GM19239 (cell line): ENCODE results near the gene ST3GAL3.

Experiments
- DNase-seq: peaks from one replicate; pipeline ENCODE4 v3.0.0; 2011; ENCODE audit warnings: low spot score; ENCODE audit not compliant: insufficient read length
- FAIRE-seq: peaks from 2 replicates; lab custom pipeline; 2011; peaks lifted over from hg19 to GRCh38; lab: Jason Lieb, UNC

ST3GAL3 gene

GRCh38 chr1:43901196-43901961, 194.0 kb downstream of the ST3GAL3 start:
- DNase-seq (no peak), FAIRE-seq (no peak)

DNA sequence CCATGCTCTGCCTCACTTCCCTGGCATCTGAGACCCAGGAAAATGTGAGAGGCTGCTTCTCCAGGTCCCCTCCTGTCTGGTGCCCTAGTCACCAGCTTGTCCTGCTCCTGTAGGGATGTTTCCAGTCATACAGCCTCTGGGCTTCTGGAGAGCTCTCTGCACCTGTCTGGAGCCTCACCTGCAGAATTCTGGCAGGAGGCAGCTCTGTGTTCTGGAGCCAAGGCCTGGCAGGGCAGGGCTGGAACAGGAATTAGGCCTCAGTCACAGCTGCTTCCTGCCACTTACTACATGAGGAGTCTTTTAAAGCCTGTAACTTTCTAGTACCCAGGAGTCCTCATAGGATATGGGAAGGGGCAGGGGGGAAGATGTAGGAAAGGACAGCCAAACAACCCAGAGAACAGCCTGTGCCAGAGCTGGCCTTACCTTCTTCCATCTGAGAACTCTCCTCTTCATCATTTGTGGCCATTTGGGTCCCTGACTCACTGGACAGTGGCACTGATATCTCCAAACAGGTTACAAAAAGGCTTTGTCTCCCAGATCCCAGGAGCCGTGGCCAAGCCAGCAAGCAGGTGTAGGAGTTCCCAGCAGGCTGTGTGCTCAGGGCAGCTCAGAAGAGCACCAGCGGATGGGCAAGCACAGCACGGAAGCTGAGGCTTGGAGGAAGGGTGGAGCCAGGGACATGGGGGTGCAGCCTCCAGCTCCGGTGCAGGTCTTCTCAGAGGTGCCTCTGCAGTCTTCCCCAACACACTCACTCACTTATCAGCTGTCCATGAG, 194.9 kb downstream of the ST3GAL3 start:
- FAIRE-seq (no peak), DNase-seq (no peak)

- DNase-seq (no peak), FAIRE-seq (no peak)
Observed at GRCh38 chr1:43904660-43905551, 197.6 kb downstream of the ST3GAL3 start.

DNA sequence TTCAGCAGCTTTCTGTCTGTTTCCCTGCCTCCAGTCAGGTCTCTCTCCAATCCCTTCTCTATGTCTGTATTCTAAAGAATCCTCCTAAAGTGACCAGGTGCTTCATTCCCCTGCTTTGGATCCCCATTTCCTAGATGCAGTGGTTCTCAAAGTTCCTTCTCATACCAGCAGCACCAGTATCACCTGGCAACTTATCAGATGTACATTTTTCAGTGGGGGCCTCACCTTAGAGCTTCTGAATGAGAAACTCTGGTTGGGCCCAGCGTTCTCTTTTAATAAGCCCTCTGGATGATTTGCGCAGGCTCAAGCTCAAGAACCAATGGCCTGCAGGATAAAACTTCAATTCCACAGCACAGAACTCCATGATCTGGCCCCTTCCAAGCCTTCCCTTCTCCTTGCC, 200.9 kb downstream of the ST3GAL3 start:
- FAIRE-seq (no peak), DNase-seq (no peak)

- FAIRE-seq (no peak), DNase-seq (no peak)
Observed at GRCh38 chr1:43908858-43909257, 201.5 kb downstream of the ST3GAL3 start.

- FAIRE-seq: no peak
Observed at GRCh38 chr1:43910343-43910742, 203.0 kb downstream of the ST3GAL3 start.

GRCh38 chr1:43912607-43913006, 205.3 kb downstream of the ST3GAL3 start:
- no peak for DNase-seq
- FAIRE-seq: no peak

More at GRCh38 chr1:43910343-43910742, 203.0 kb downstream of the ST3GAL3 start:
- DNase-seq: no peak

- DNase-seq: no peak
- FAIRE-seq: no peak
Observed at GRCh38 chr1:43913051-43913501, 205.7 kb downstream of the ST3GAL3 start.

DNA sequence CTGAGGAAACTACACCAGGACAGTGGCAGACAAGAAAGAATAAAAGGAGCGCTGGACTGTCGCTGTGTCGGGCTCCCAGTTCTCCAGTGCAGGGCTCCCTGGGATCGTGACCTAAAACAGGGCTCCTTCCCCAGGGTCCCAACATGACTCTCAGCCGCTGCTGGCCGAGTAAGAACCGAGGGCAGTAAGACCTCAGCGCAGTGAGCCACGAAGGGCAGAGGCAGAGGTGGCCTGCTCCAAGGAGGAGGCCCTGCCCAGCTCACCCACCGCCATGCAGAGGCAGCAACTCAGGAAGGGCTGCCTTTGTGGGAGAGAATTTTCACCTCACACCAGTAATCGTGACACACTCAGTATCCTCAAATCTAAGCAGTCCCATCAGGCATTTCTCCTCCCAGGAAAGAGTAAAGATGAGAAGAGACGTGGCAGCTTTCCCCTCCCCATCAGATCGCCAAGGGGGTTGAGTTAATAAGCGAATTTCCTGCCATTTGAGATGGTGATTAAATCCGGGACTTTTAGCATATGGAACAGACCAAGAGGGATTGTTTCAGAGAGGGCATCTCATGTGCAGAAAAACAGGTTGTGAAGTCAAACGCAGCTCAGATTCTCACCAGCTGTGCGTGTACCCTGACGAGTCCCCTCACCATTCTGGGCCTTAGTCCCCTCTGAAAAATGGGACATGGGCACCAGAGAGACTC, 206.5 kb downstream of the ST3GAL3 start:
- DNase-seq (no peak), FAIRE-seq (no peak)

- FAIRE-seq (no peak), DNase-seq (no peak)
Observed at GRCh38 chr1:43914576-43915525, 207.5 kb downstream of the ST3GAL3 start.

- FAIRE-seq (no peak), DNase-seq (no peak)
Observed at GRCh38 chr1:43919906-43920305, 212.6 kb downstream of the ST3GAL3 start.

- no peak for DNase-seq
- no peak for FAIRE-seq
Observed at GRCh38 chr1:43921022-43921421, 213.7 kb downstream of the ST3GAL3 start.

DNA sequence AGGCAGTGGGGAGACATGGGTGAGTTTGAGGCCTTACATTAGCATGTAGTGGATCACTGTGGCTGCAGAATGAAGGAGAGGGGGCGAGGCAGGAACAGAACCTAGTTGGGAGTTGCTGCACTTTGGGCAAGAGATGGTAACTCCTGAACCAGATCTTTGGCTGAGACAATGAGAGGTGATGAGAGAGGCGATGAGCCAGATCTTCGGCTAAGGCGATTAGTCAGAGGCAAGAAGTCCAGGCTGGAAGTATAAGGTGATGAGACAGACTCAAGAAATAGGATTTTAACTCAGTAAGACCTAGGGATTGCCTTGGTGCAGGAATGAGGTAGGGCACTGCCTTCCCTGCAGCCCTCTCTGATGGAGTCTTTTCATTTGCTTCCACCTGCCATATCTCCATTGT, 217.2 kb downstream of the ST3GAL3 start:
- FAIRE-seq (no peak), DNase-seq (no peak)

DNA sequence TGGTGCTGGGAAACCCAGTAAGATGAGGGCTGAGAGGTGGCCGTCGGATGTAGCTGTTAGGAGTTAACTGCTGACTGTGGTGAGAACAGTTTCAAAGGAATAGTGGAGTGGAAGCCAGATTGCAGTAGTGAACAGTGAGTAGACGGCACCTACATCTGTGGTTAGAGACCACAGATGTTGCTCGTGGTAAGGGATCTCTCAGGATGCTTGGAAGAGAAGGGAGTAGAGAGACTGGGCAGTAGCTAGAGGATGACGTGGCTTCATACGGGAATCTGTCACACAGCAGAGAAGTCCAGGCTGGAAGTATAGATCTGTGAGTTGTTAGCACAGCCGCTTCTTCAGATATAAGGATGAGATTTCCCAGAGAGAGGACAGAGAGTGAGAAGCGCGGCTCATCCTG, 218.5 kb downstream of the ST3GAL3 start:
- DNase-seq: no peak
- no peak for FAIRE-seq

DNA sequence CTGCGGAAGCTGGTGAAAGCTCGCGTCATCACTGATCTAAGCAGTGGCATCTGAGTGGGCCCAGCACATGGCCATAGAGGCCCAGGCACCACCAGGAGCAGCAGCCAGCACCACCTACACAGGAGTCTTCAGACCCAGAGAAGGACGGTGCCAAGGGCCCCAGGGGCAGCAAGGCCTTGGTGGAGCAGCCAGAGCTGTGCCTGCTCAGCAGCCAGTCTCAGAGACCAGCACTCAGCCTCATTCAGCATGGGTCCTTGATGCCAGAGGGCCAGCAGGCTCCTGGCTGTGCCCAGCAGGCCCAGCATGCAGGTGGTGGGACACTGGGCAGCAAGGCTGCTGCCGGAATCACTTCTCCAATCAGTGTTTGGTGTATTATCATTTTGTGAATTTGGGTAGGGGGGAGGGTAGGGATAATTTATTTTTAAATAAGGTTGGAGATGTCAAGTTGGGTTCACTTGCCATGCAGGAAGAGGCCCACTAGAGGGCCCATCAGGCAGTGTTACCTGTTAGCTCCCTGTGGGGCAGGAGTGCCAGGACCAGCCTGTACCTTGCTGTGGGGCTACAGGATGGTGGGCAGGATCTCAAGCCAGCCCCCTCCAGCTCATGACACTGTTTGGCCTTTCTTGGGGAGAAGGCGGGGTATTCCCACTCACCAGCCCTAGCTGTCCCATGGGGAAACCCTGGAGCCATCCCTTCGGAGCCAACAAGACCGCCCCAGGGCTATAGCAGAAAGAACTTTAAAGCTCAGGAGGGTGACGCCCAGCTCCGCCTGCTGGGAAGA, 223.0 kb downstream of the ST3GAL3 start:
- no peak for FAIRE-seq
- DNase-seq: no peak

- no peak for FAIRE-seq
- no peak for DNase-seq
Observed at GRCh38 chr1:43930949-43931275, 223.6 kb downstream of the ST3GAL3 start.

GRCh38 chr1:43931711-43932660, 224.7 kb downstream of the ST3GAL3 start:
- no peak for FAIRE-seq

More at GRCh38 chr1:43931711-43932660, 224.7 kb downstream of the ST3GAL3 start:
- no peak for DNase-seq
